ENCODE data around the gene CT47A7.
"Not testable (repeated sequence)": the region's sequence is repeated elsewhere in the genome, so short reads cannot be mapped to it uniquely, and the experiment has no call there.

Gene CT47A7

GRCh38 chrX:120956500-120956899 is at the start of gene CT47A7:
Gene CT47A7 (minus strand): TSS chrX:120956600. CDS start chrX:120956345, 255 bp downstream.
- H3K9ac ChIP-seq (ENCODE audit: low read length); H3K27me3 ChIP-seq (ENCODE audit: low read depth, low read length); H3K36me3 ChIP-seq (replicated peaks; ENCODE audit: low read depth, low read length); H3K9me3 ChIP-seq (ENCODE audit: insufficient read depth, low read length); H3K4me1 ChIP-seq (ENCODE audit: low read length); H4K20me1 ChIP-seq (ENCODE audit: insufficient read depth, low read length); H2AFZ ChIP-seq (ENCODE audit: low read depth, low read length); H3K27ac ChIP-seq (ENCODE audit: low read length); H3K4me2 ChIP-seq (ENCODE audit: low read length); H3K4me3 ChIP-seq (ENCODE audit: low read length); H3K79me2 ChIP-seq (ENCODE audit: low read length): not testable (repeated sequence)

GRCh38 chrX:121000589-121000988 is 44.2 kb upstream of the CT47A7 start:
- H3K9me3 ChIP-seq (ENCODE audit: insufficient read depth, low read length), result no peaks in the 10 kb centered on the region
- H3K4me2 ChIP-seq (ENCODE audit: low read length), result no peak overlapping the region
- H2AFZ ChIP-seq (ENCODE audit: low read depth, low read length), result no peak overlapping the region
- H3K4me3 ChIP-seq (ENCODE audit: low read length), result no peak overlapping the region
- H3K79me2 ChIP-seq (ENCODE audit: low read length), result no peaks in the 10 kb centered on the region
- peaks cover 17% of the 10 kb centered on the region for H3K4me1 ChIP-seq (ENCODE audit: low read length)
- H3K36me3 ChIP-seq (replicated peaks; ENCODE audit: low read depth, low read length), result no peaks in the 10 kb centered on the region
- H3K9ac ChIP-seq (ENCODE audit: low read length), result no peak overlapping the region
- H3K27me3 ChIP-seq (ENCODE audit: low read depth, low read length), result no peaks in the 10 kb centered on the region
- TF ChIP-seq CTCF (IDR thresholded peaks at IDR 0.05; ENCODE audit: low read depth, low read length) (peak; percentile 55), EZH2phosphoT487 (IDR thresholded peaks at IDR 0.05; ENCODE audit: low read depth) (no peak)
- H3K27ac ChIP-seq (ENCODE audit: low read length), result no peak overlapping the region
- H4K20me1 ChIP-seq (ENCODE audit: insufficient read depth, low read length), result no peaks in the 10 kb centered on the region

GRCh38 chrX:120999413-120999812 is 43.0 kb upstream of the CT47A7 start:
- Histone ChIP-seq H3K9ac (ENCODE audit: low read length) (0 out of 2 replicates have a peak overlapping the region, but pooled peaks have one; percentile 19), H3K4me3 (ENCODE audit: low read length) (peak overlapping the region; percentile 23), H3K36me3 (replicated peaks; ENCODE audit: low read depth, low read length) (no peaks in the 10 kb centered on the region), H2AFZ (ENCODE audit: low read depth, low read length) (0 out of 2 replicates have a peak overlapping the region, but pooled peaks have one; percentile 69), H3K4me1 (ENCODE audit: low read length) (peaks cover 17% of the 10 kb centered on the region), H3K79me2 (ENCODE audit: low read length) (no peaks in the 10 kb centered on the region), H3K4me2 (ENCODE audit: low read length) (peak overlapping the region; percentile 59), H3K9me3 (ENCODE audit: insufficient read depth, low read length) (no peaks in the 10 kb centered on the region), H3K27ac (ENCODE audit: low read length) (no peak overlapping the region), H3K27me3 (ENCODE audit: low read depth, low read length) (no peaks in the 10 kb centered on the region), H4K20me1 (ENCODE audit: insufficient read depth, low read length) (no peaks in the 10 kb centered on the region)
- TF ChIP-seq CTCF (IDR thresholded peaks at IDR 0.05; ENCODE audit: low read depth, low read length), result no peak

- H3K27ac ChIP-seq (ENCODE audit: low read length); H3K27me3 ChIP-seq (ENCODE audit: low read depth, low read length): not testable (repeated sequence)
Observed at GRCh38 chrX:120985660-120986059, 29.3 kb upstream of the CT47A7 start, which contains the start of gene CT47A1. Gene CT47A1 (minus strand): TSS chrX:120985760. CDS start chrX:120985529, 231 bp downstream.

More at GRCh38 chrX:120985660-120986059, 29.3 kb upstream of the CT47A7 start, which contains the start of gene CT47A1:
- not testable (repeated sequence) for H3K4me1 ChIP-seq (ENCODE audit: low read length); H3K9ac ChIP-seq (ENCODE audit: low read length); H3K4me2 ChIP-seq (ENCODE audit: low read length); H3K4me3 ChIP-seq (ENCODE audit: low read length); H3K79me2 ChIP-seq (ENCODE audit: low read length); H2AFZ ChIP-seq (ENCODE audit: low read depth, low read length); H4K20me1 ChIP-seq (ENCODE audit: insufficient read depth, low read length); H3K36me3 ChIP-seq (replicated peaks; ENCODE audit: low read depth, low read length); H3K9me3 ChIP-seq (ENCODE audit: insufficient read depth, low read length)

All from OCI-LY3 (cell line).